ENCODE measurements around the gene ACOX1. TPM values are rescaled to one million over a fixed set of nuclear protein-coding genes. Genes with fewer than 3 reads are reported as not detected.

Gene ACOX1
- total and polyA plus RNA-seq, 2 of the 13 experiments (the other 11 are each of a cell fraction or from before 2014, with no cell fraction given): 86.4 to 120 TPM

DNA sequence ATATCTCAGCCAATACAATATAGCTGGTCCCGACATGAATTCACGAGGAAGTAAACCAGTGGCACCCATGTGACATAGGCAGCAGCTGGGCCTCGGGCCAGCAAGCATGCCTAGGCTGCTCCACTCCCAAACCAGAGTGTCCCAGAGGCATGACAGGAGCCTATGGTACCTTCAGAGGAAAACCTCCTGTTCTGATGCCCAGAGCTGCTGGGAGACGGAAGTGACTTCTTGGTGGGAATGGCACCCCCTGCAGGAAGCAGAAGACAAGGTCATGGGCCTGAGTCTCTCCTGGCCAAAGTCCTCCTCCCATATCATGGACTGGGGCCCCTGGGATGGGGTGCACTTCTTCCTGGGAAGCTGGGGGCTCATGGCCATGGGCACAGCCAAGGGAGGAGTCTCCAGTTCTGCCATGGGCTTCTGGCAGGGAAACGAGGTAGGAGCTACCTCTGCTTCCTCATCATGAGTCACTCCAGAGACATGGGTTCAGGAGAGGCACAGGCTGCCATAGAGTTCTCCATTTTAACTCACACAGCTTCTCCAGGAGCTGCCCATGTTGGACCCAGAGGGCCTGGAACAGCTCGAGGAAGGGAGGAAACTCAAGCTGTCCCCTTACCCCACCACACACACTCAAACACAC lies 51.6 kb downstream of the ACOX1 start (continued):
- TF ChIP-seq, protein P1, sequence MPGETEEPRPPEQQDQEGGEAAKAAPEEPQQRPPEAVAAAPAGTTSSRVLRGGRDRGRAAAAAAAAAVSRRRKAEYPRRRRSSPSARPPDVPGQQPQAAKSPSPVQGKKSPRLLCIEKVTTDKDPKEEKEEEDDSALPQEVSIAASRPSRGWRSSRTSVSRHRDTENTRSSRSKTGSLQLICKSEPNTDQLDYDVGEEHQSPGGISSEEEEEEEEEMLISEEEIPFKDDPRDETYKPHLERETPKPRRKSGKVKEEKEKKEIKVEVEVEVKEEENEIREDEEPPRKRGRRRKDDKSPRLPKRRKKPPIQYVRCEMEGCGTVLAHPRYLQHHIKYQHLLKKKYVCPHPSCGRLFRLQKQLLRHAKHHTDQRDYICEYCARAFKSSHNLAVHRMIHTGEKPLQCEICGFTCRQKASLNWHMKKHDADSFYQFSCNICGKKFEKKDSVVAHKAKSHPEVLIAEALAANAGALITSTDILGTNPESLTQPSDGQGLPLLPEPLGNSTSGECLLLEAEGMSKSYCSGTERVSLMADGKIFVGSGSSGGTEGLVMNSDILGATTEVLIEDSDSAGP (CRISPR knock-in tag; IDR thresholded peaks at IDR 0.05; ENCODE audit: borderline replicate concordance): peak; percentile 43; the same call in 1 of the 2 replicates
- TF ChIP-seq ASH2L (IDR thresholded peaks at IDR 0.05; ENCODE audit: insufficient read length, low read depth, low read length) (no peak), RAD21 (CRISPR knock-in tag; IDR thresholded peaks at IDR 0.05) (peak; percentile 51), ZNF225 (CRISPR knock-in tag; IDR thresholded peaks at IDR 0.05) (no peak), EEA1 (CRISPR knock-in tag; IDR thresholded peaks at IDR 0.05; ENCODE audit: borderline replicate concordance) (no peak), TBP (CRISPR knock-in tag; IDR thresholded peaks at IDR 0.05) (no peak), ATF7-NPFF (CRISPR knock-in tag; IDR thresholded peaks at IDR 0.05; ENCODE audit: low read depth) (no peak), RBM22 (optimal IDR thresholded peaks at IDR 0.05; ENCODE audit: low read length) (no peak), ERF (CRISPR knock-in tag; IDR thresholded peaks at IDR 0.05) (no peak), ZNF468 (CRISPR knock-in tag; IDR thresholded peaks at IDR 0.05) (no peak), RNF2 (conservative IDR thresholded peaks at IDR 0.05; ENCODE audit: low read depth) (no peak), ZNF326 (CRISPR knock-in tag; IDR thresholded peaks at IDR 0.05; ENCODE audit: borderline replicate concordance) (no peak), NR2F1 (CRISPR knock-in tag; IDR thresholded peaks at IDR 0.05) (no peak), ZNF230 (CRISPR knock-in tag; IDR thresholded peaks at IDR 0.05) (no peak), ZNF678 (CRISPR knock-in tag; IDR thresholded peaks at IDR 0.05) (no peak), RELA (CRISPR knock-in tag; IDR thresholded peaks at IDR 0.05) (no peak), ZNF207 (IDR thresholded peaks at IDR 0.05; ENCODE audit: borderline replicate concordance) (no peak), TBL1XR1 (IDR thresholded peaks at IDR 0.05; ENCODE audit: borderline replicate concordance, low read length, partially characterized antibody) (no peak)
- TF ChIP-seq, protein P2, sequence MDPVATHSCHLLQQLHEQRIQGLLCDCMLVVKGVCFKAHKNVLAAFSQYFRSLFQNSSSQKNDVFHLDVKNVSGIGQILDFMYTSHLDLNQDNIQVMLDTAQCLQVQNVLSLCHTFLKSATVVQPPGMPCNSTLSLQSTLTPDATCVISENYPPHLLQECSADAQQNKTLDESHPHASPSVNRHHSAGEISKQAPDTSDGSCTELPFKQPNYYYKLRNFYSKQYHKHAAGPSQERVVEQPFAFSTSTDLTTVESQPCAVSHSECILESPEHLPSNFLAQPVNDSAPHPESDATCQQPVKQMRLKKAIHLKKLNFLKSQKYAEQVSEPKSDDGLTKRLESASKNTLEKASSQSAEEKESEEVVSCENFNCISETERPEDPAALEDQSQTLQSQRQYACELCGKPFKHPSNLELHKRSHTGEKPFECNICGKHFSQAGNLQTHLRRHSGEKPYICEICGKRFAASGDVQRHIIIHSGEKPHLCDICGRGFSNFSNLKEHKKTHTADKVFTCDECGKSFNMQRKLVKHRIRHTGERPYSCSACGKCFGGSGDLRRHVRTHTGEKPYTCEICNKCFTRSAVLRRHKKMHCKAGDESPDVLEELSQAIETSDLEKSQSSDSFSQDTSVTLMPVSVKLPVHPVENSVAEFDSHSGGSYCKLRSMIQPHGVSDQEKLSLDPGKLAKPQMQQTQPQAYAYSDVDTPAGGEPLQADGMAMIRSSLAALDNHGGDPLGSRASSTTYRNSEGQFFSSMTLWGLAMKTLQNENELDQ (CRISPR knock-in tag; IDR thresholded peaks at IDR 0.05; ENCODE audit: borderline replicate concordance): no peak
- TF ChIP-seq, protein P3, sequence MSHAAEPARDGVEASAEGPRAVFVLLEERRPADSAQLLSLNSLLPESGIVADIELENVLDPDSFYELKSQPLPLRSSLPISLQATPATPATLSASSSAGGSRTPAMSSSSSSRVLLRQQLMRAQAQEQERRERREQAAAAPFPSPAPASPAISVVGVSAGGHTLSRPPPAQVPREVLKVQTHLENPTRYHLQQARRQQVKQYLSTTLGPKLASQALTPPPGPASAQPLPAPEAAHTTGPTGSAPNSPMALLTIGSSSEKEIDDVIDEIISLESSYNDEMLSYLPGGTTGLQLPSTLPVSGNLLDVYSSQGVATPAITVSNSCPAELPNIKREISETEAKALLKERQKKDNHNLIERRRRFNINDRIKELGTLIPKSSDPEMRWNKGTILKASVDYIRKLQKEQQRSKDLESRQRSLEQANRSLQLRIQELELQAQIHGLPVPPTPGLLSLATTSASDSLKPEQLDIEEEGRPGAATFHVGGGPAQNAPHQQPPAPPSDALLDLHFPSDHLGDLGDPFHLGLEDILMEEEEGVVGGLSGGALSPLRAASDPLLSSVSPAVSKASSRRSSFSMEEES (CRISPR knock-in tag; IDR thresholded peaks at IDR 0.05): no peak
- TF ChIP-seq, protein P4, sequence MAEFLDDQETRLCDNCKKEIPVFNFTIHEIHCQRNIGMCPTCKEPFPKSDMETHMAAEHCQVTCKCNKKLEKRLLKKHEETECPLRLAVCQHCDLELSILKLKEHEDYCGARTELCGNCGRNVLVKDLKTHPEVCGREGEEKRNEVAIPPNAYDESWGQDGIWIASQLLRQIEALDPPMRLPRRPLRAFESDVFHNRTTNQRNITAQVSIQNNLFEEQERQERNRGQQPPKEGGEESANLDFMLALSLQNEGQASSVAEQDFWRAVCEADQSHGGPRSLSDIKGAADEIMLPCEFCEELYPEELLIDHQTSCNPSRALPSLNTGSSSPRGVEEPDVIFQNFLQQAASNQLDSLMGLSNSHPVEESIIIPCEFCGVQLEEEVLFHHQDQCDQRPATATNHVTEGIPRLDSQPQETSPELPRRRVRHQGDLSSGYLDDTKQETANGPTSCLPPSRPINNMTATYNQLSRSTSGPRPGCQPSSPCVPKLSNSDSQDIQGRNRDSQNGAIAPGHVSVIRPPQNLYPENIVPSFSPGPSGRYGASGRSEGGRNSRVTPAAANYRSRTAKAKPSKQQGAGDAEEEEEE (CRISPR knock-in tag; IDR thresholded peaks at IDR 0.05; ENCODE audit: borderline replicate concordance): no peak
- TF ChIP-seq, protein P5, sequence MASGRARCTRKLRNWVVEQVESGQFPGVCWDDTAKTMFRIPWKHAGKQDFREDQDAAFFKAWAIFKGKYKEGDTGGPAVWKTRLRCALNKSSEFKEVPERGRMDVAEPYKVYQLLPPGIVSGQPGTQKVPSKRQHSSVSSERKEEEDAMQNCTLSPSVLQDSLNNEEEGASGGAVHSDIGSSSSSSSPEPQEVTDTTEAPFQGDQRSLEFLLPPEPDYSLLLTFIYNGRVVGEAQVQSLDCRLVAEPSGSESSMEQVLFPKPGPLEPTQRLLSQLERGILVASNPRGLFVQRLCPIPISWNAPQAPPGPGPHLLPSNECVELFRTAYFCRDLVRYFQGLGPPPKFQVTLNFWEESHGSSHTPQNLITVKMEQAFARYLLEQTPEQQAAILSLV (CRISPR knock-in tag; IDR thresholded peaks at IDR 0.05; ENCODE audit: borderline replicate concordance): no peak
